Activated gamma-delta T cell treated with Interleukin-2 at 50 U/mL for 16 hours (primary cell): Measurements from ENCODE around the gene CYSLTR2.
"Not testable (repeated sequence)": the region's sequence is repeated elsewhere in the genome, so short reads cannot be mapped to it uniquely, and the experiment has no call there.

Experiments used
- DNase-seq: peaks from one replicate; pipeline ENCODE4 v3.0.0-alpha.2; 2020

The CYSLTR2 gene

GRCh38 chr13:48646791-48647190 is 6.9 kb upstream of the CYSLTR2 start:
- DNase-seq, result no peak

GRCh38 chr13:48647625-48648024 is 6.1 kb upstream of the CYSLTR2 start:
- no peak for DNase-seq

- DNase-seq, result no peak
Measured at GRCh38 chr13:48648446-48648845, 5.3 kb upstream of the CYSLTR2 start.

- no peak for DNase-seq
Measured at GRCh38 chr13:48652851-48653471, 768 bp upstream of the CYSLTR2 start.

- DNase-seq, result no peak
Measured at GRCh38 chr13:48654511-48654910, 782 bp downstream of the CYSLTR2 start.

GRCh38 chr13:48655291-48655690 is 1.6 kb downstream of the CYSLTR2 start:
- DNase-seq, result no peak

- DNase-seq, result no peak
Measured at GRCh38 chr13:48656608-48657007, 2.9 kb downstream of the CYSLTR2 start.

GRCh38 chr13:48660361-48661076 is 6.8 kb downstream of the CYSLTR2 start:
- DNase-seq, result no peak

- no peak for DNase-seq
Measured at GRCh38 chr13:48661107-48661506, 7.4 kb downstream of the CYSLTR2 start.

GRCh38 chr13:48662226-48662625 is 8.5 kb downstream of the CYSLTR2 start:
- DNase-seq, result no peak

GRCh38 chr13:48667136-48667535 is 13.4 kb downstream of the CYSLTR2 start:
- no peak for DNase-seq

GRCh38 chr13:48671421-48671820 is 17.7 kb downstream of the CYSLTR2 start:
- DNase-seq, result not testable (repeated sequence)

- DNase-seq, result no peak
Measured at GRCh38 chr13:48675247-48675646, 21.5 kb downstream of the CYSLTR2 start.

GRCh38 chr13:48678316-48678715 is 24.6 kb downstream of the CYSLTR2 start:
- no peak for DNase-seq

GRCh38 chr13:48679941-48680680 is 26.4 kb downstream of the CYSLTR2 start:
- DNase-seq, result no peak

- no peak for DNase-seq
Measured at GRCh38 chr13:48680756-48681392, 27.1 kb downstream of the CYSLTR2 start.

GRCh38 chr13:48681905-48682304 is 28.2 kb downstream of the CYSLTR2 start:
- DNase-seq, result no peak

GRCh38 chr13:48682436-48682835 is 28.7 kb downstream of the CYSLTR2 start:
- DNase-seq, result no peak

GRCh38 chr13:48686636-48687210 is 33.0 kb downstream of the CYSLTR2 start:
- DNase-seq, result no peak

- no peak for DNase-seq
Measured at GRCh38 chr13:48687249-48687648, 33.5 kb downstream of the CYSLTR2 start.

- no peak for DNase-seq
Measured at GRCh38 chr13:48693998-48694397, 40.3 kb downstream of the CYSLTR2 start.

GRCh38 chr13:48695776-48696175 is 42.0 kb downstream of the CYSLTR2 start:
- DNase-seq, result no peak

- not testable (repeated sequence) for DNase-seq
Measured at GRCh38 chr13:48696676-48697075, 42.9 kb downstream of the CYSLTR2 start.
